ENCODE measurements around the gene ZNF460.

The ZNF460 gene

GRCh38 chr19:57269515-57270250 is 10.6 kb upstream of the ZNF460 start:
- no peaks in the 10 kb centered on the region for H3K9me3 ChIP-seq (ENCODE audit: insufficient read depth, low read depth, low read length)
- H3K36me3 ChIP-seq (ENCODE audit: insufficient read depth, low read length): no peaks in the 10 kb centered on the region
- no peak overlapping the region for H3K4me2 ChIP-seq (ENCODE audit: low read depth, low read length, poor library complexity, severe bottlenecking)
- no peaks in the 10 kb centered on the region for H3K27me3 ChIP-seq (ENCODE audit: insufficient read depth, low read length, poor library complexity, severe bottlenecking)
- no peaks in the 10 kb centered on the region for H3K79me2 ChIP-seq (ENCODE audit: insufficient read depth, low read length)
- H3K4me3 ChIP-seq (ENCODE audit: low read length, poor library complexity, severe bottlenecking): no peak overlapping the region
- H3K4me1 ChIP-seq (ENCODE audit: insufficient read depth, low read length, poor library complexity, severe bottlenecking): no peaks in the 10 kb centered on the region
- H3F3A ChIP-seq (ENCODE audit: low read depth): no peaks in the 10 kb centered on the region
- no peak overlapping the region for H3K9ac ChIP-seq (ENCODE audit: low read depth, low read length, poor library complexity, severe bottlenecking)
- H4K20me1 ChIP-seq (ENCODE audit: insufficient read depth, low read length, poor library complexity, severe bottlenecking): no peaks in the 10 kb centered on the region
- no peaks in the 10 kb centered on the region for H3K9me2 ChIP-seq (replicated peaks; ENCODE audit: low read depth, low read length)
- TF ChIP-seq EZH2phosphoT487 (IDR thresholded peaks at IDR 0.05; ENCODE audit: borderline replicate concordance): no peak
- TF ChIP-seq CTCF (conservative IDR thresholded peaks at IDR 0.05; ENCODE audit: low read length): no peak
- H2AFZ ChIP-seq (ENCODE audit: low read length): no peak overlapping the region

GRCh38 chr19:57271280-57271679 is 9.0 kb upstream of the ZNF460 start:
- Histone ChIP-seq H3K4me1 (ENCODE audit: insufficient read depth, low read length, poor library complexity, severe bottlenecking) (no peaks in the 10 kb centered on the region), H3K9ac (ENCODE audit: low read depth, low read length, poor library complexity, severe bottlenecking) (no peak overlapping the region), H2AFZ (ENCODE audit: low read length) (no peak overlapping the region), H3K4me2 (ENCODE audit: low read depth, low read length, poor library complexity, severe bottlenecking) (no peak overlapping the region), H3K79me2 (ENCODE audit: insufficient read depth, low read length) (no peaks in the 10 kb centered on the region), H3F3A (ENCODE audit: low read depth) (no peaks in the 10 kb centered on the region), H3K9me3 (ENCODE audit: insufficient read depth, low read depth, low read length) (no peaks in the 10 kb centered on the region), H3K4me3 (ENCODE audit: low read length, poor library complexity, severe bottlenecking) (no peak overlapping the region), H3K27me3 (ENCODE audit: insufficient read depth, low read length, poor library complexity, severe bottlenecking) (no peaks in the 10 kb centered on the region), H3K36me3 (ENCODE audit: insufficient read depth, low read length) (no peaks in the 10 kb centered on the region), H3K9me2 (replicated peaks; ENCODE audit: low read depth, low read length) (no peaks in the 10 kb centered on the region), H4K20me1 (ENCODE audit: insufficient read depth, low read length, poor library complexity, severe bottlenecking) (no peaks in the 10 kb centered on the region)
- TF ChIP-seq CTCF (conservative IDR thresholded peaks at IDR 0.05; ENCODE audit: low read length) (no peak), EZH2phosphoT487 (IDR thresholded peaks at IDR 0.05; ENCODE audit: borderline replicate concordance) (no peak)

GRCh38 chr19:57273014-57273413 is 7.3 kb upstream of the ZNF460 start:
- Histone ChIP-seq H3K4me1 (ENCODE audit: insufficient read depth, low read length, poor library complexity, severe bottlenecking) (no peaks in the 10 kb centered on the region), H3K4me3 (ENCODE audit: low read length, poor library complexity, severe bottlenecking) (no peak overlapping the region), H3K9ac (ENCODE audit: low read depth, low read length, poor library complexity, severe bottlenecking) (no peak overlapping the region), H3K27me3 (ENCODE audit: insufficient read depth, low read length, poor library complexity, severe bottlenecking) (no peaks in the 10 kb centered on the region), H3F3A (ENCODE audit: low read depth) (no peaks in the 10 kb centered on the region), H3K4me2 (ENCODE audit: low read depth, low read length, poor library complexity, severe bottlenecking) (no peak overlapping the region), H3K79me2 (ENCODE audit: insufficient read depth, low read length) (no peaks in the 10 kb centered on the region), H3K9me3 (ENCODE audit: insufficient read depth, low read depth, low read length) (no peaks in the 10 kb centered on the region), H3K36me3 (ENCODE audit: insufficient read depth, low read length) (no peaks in the 10 kb centered on the region), H2AFZ (ENCODE audit: low read length) (no peak overlapping the region), H3K9me2 (replicated peaks; ENCODE audit: low read depth, low read length) (no peaks in the 10 kb centered on the region), H4K20me1 (ENCODE audit: insufficient read depth, low read length, poor library complexity, severe bottlenecking) (no peaks in the 10 kb centered on the region)
- TF ChIP-seq CTCF (conservative IDR thresholded peaks at IDR 0.05; ENCODE audit: low read length) (no peak), EZH2phosphoT487 (IDR thresholded peaks at IDR 0.05; ENCODE audit: borderline replicate concordance) (no peak)
